Measurements from ENCODE around the gene RAET1L. TPM values are rescaled to one million over a fixed set of nuclear protein-coding genes. Genes with fewer than 3 reads are reported as not detected.

RAET1L gene
- total RNA-seq, 1 donor = not detected

DNA sequence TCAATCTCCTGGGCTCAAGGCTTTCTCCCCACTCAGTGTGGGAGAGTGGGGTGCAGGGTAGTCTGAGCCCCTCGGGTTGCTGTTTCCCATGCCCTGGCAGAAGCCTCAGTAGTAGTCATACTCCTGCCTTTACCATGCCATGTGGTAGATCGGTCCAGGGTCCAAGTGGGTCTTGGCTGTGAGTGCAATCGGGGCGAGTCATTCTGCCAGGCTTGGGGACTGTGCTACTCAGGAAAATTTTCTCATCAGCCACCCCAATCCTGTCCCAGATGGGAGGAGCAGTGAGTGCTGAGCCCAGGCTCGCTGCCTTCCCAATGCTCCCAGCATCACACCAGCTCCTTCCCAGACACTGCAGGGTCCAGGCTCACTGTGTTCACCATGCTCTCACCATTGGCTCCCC is 10.7 kb upstream of the RAET1L start:
- no peak overlapping the region for H3K4me3 ChIP-seq (ENCODE audit: low read depth, low read length)
- TF ChIP-seq, protein P1, sequence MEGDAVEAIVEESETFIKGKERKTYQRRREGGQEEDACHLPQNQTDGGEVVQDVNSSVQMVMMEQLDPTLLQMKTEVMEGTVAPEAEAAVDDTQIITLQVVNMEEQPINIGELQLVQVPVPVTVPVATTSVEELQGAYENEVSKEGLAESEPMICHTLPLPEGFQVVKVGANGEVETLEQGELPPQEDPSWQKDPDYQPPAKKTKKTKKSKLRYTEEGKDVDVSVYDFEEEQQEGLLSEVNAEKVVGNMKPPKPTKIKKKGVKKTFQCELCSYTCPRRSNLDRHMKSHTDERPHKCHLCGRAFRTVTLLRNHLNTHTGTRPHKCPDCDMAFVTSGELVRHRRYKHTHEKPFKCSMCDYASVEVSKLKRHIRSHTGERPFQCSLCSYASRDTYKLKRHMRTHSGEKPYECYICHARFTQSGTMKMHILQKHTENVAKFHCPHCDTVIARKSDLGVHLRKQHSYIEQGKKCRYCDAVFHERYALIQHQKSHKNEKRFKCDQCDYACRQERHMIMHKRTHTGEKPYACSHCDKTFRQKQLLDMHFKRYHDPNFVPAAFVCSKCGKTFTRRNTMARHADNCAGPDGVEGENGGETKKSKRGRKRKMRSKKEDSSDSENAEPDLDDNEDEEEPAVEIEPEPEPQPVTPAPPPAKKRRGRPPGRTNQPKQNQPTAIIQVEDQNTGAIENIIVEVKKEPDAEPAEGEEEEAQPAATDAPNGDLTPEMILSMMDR (IDR thresholded peaks at IDR 0.05; ENCODE audit: insufficient read depth, low read length) = no peak
- DNase-seq (ENCODE audit: low read depth) = no peak

DNA sequence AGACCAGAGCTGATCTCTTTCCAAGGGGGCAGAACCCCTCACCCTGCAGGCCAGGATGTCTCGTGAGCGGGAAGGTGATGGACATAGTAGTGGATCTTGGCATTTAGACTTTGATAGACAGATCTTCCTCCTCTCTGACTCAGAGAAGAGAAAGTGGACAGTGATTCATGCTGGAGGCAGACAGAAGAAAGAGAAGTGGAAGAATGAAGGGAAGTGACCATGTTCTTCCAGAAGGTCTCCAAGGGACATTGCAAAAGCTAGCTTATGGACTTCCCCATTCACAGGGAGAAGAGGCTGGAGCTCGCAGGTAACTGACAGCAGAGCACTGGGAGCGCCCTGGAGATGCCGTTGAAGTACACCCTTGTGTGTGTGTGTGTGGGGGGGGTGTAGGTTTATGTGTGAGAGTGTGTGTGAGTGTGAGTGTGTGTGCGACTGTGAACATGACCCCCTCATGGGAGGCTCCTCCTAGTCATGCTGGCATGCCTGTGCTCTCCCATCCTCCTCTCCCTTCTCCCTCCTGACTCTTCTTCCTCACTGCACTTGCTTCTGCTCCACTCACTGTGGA is 8.0 kb upstream of the RAET1L start:
- TF ChIP-seq, protein P1 (IDR thresholded peaks at IDR 0.05; ENCODE audit: insufficient read depth, low read length) = no peak

DNA sequence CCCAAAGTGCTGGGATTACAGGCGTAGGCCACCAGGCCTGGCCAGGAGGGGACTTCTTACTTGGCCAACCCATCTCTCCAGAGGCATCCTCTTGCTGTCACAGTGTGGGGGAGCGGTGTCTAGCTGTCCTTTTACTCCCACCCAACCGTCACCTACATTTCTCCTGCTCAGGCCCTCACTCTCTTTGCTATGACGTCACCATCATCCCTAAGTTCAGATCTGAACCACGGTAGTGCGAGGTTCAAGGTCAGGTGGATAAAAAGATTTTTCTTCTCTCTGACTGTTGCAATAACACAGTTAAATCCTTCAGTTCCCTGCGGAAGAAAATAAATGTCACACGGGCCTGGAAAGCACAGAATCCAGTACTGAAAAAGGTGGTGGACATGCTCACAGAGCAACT is 7.3 kb upstream of the RAET1L start:
- no peak for DNase-seq (ENCODE audit: low read depth)
- no peak overlapping the region for H3K4me3 ChIP-seq (ENCODE audit: low read depth, low read length)
- TF ChIP-seq, protein P1 (IDR thresholded peaks at IDR 0.05; ENCODE audit: insufficient read depth, low read length) = no peak

More for the DNA sequence above, 8.0 kb upstream of the RAET1L start:
- no peak overlapping the region for H3K4me3 ChIP-seq (ENCODE audit: low read depth, low read length)
- DNase-seq (ENCODE audit: low read depth) = no peak

DNA sequence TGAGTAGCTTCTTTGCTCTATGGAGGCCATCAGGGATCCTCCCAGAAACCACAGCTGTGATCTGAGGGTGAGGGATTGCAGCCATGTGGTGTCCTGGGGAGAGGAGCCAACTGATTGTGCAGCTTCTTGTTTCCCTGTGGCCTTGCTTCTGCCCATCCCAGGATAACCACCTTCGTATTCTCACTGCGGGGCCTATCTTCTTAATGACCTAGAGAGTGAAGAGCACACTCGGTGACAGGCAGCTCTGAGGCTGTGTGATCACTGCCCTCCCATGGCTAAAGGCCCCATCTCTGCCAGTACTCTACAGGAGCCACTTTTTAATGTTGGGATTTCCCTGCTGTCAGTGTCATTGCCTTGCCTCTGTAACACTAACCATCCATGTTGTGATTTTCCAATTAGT is 5.3 kb upstream of the RAET1L start:
- H3K4me3 ChIP-seq (ENCODE audit: low read depth, low read length) = no peak overlapping the region
- DNase-seq (ENCODE audit: low read depth) = no peak
- TF ChIP-seq, protein P1 (IDR thresholded peaks at IDR 0.05; ENCODE audit: insufficient read depth, low read length) = no peak

DNA sequence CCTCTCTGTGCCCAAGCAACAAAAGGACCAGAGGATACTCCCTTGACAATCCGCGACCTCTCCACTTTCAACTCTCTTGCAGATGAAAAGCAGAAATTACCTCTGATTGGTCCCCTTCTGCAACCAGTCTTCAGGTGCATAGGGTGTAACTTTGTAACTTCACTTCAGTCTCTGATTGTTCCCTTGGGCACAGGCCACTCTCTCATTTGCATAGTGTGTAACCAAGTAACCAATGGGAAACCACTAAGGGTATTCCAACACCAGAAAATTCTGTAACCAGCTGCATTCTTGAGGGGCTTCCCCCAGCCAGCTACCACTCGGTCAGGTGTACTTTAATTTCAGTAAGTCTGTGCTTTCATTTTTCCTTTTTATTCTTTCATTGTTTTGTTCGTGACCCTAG is 4.4 kb upstream of the RAET1L start:
- no peak for DNase-seq (ENCODE audit: low read depth)
- TF ChIP-seq, protein P1 (IDR thresholded peaks at IDR 0.05; ENCODE audit: insufficient read depth, low read length) = no peak
- H3K4me3 ChIP-seq (ENCODE audit: low read depth, low read length) = no peak overlapping the region

DNA sequence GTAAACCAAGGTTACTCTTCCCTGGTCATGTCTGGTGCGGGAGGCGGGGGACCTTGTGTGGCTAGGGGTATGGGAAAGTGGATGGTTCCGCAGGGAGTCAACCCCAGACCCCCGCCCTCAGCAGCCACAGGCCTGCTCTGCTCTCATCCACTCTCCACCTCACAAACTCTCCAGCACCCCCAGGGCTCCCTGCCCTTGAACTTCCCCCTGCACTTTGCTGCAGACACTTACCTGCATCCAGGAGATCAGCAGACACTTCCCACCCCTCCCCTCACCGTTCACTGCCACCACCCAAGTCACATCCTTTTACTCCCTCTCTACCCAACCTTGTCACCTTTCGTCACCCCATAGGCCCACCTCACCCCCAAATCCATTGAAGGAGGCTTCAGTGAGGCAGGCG is 3.9 kb upstream of the RAET1L start:
- H3K4me3 ChIP-seq (ENCODE audit: low read depth, low read length) = no peak overlapping the region
- TF ChIP-seq, protein P1 (IDR thresholded peaks at IDR 0.05; ENCODE audit: insufficient read depth, low read length) = no peak
- DNase-seq (ENCODE audit: low read depth) = no peak

DNA sequence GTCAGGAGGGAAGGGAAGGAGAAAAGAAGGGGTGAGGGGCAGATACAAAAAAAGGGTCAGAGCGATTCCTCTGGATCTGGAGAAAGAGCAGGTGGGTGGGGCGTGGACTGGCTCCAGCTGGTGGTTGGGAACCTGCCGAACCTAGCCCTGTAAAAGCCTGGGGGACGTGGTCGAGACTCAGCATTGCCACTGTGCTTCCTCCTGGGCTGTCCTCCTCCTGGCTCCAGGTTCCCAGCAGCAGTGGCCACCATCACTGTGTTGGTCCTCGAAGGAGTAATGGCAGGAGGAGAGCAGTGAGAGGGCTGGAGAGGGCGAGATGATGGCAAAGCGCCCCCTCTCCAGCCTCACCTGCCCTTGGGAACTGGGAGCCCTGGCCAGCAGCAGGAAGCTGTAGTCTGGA is 3.5 kb upstream of the RAET1L start:
- H3K4me3 ChIP-seq (ENCODE audit: low read depth, low read length) = no peak overlapping the region
- TF ChIP-seq, protein P1 (IDR thresholded peaks at IDR 0.05; ENCODE audit: insufficient read depth, low read length) = no peak
- DNase-seq (ENCODE audit: low read depth) = no peak

Measured in fibroblast of the aortic adventitia (primary cell).